Subcutaneous abdominal adipose tissue (tissue), 5 donors: ENCODE results near the gene ZNF320.
"Not testable (repeated sequence)": the region's sequence is repeated elsewhere in the genome, so short reads cannot be mapped to it uniquely, and the experiment has no call there.

Source experiments
- H3K27ac ChIP-seq: one replicate; pipeline ENCODE4 v1.7.0; 2013; ENCODE audit warnings: low read depth, mild to moderate bottlenecking, inconsistent platforms, low read length, moderate library complexity
- H3K27me3 ChIP-seq, 5 donors: one replicate each; pipeline ENCODE4 v1.7.0; 2013; ENCODE audit warnings: low read length in 5 of 5, inconsistent platforms in 1 of 5; ENCODE audit not compliant: control insufficient read depth in 5 of 5, insufficient read depth in 4 of 5
- H3K36me3 ChIP-seq, 5 donors: one replicate each; pipeline ENCODE4 v1.7.0; 2013; ENCODE audit warnings: low read length in 5 of 5; ENCODE audit not compliant: control insufficient read depth in 5 of 5, insufficient read depth in 5 of 5
- H3K4me1 ChIP-seq, 5 donors: one replicate each; pipeline ENCODE4 v1.7.0; 2013; ENCODE audit warnings: low read length in 5 of 5, mild to moderate bottlenecking in 3 of 5, moderate library complexity in 1 of 5; ENCODE audit not compliant: control insufficient read depth in 5 of 5, insufficient read depth in 5 of 5
- H3K4me3 ChIP-seq, 5 donors: one replicate each; pipeline ENCODE4 v1.7.0; 2013; ENCODE audit warnings: low read length in 5 of 5, low read depth in 1 of 5
- H3K9ac ChIP-seq, 5 donors: one replicate each; pipeline ENCODE4 v1.7.0; 2013; ENCODE audit warnings: low read length in 5 of 5, mild to moderate bottlenecking in 4 of 5, moderate library complexity in 3 of 5
- H3K9me3 ChIP-seq, 5 donors: one replicate each; pipeline ENCODE4 v1.7.0; 2013; ENCODE audit warnings: low read length in 5 of 5; ENCODE audit not compliant: control insufficient read depth in 5 of 5
- donor health status: healthy.
- donor health status: healthy.
- donor health status: healthy.
- donor health status: healthy.
- donor health status: healthy.

ZNF320 gene

GRCh38 chr19:52941941-52942385 lies 44.5 kb upstream of the ZNF320 start:
- peak overlapping the region; percentile 56 to 92 (median 82) for H3K9ac ChIP-seq
- H3K9me3 ChIP-seq = peaks cover 0 to 11% (median 4%) of the 10 kb centered on the region in 5 donors
- peaks cover 0 to 5% (median 0%) of the 10 kb centered on the region in 5 donors for H3K36me3 ChIP-seq
- peaks cover 0 to 22% (median 18%) of the 10 kb centered on the region in 5 donors for H3K4me1 ChIP-seq
- no peaks in the 10 kb centered on the region for H3K27me3 ChIP-seq
- peak overlapping the region; percentile 81 to 94 (median 87) for H3K4me3 ChIP-seq
- peak overlapping the region; percentile 69 for H3K27ac ChIP-seq

DNA sequence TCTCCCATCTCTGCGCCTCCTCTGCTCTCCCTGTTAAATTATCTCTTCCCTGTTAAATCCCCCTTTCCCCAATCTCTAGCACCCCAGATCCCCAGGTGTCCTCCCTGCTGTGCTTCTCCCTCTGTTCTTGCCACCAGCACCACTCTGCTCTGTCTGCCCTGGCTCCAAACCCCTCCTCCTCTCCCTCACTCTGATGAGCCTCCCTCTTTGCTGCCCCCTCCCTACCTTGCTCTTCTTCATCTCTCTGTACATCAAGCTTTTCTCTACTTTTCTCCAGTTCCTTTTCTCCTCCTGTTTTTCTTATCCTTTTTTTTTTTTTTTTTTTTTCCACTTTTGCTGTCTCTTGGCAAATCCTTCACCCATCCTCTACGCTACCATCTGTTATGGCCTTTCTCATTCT lies 44.1 kb upstream of the ZNF320 start:
- peak overlapping the region; percentile 69 for H3K27ac ChIP-seq
- peaks cover 0 to 22% (median 18%) of the 10 kb centered on the region in 5 donors for H3K4me1 ChIP-seq
- H3K36me3 ChIP-seq, H3K9me3 ChIP-seq, H3K27me3 ChIP-seq: not testable (repeated sequence)
- peak overlapping the region in 1 of 5 donors; percentile 84 for H3K9ac ChIP-seq
- H3K4me3 ChIP-seq = peak overlapping the region; percentile 81 to 94 (median 87)

GRCh38 chr19:52940905-52941304 lies 43.5 kb upstream of the ZNF320 start:
- not testable (repeated sequence) for H3K9ac ChIP-seq, H3K9me3 ChIP-seq, H3K4me3 ChIP-seq, H3K27me3 ChIP-seq, H3K27ac ChIP-seq, H3K36me3 ChIP-seq
- H3K4me1 ChIP-seq = peaks cover 0 to 22% (median 18%) of the 10 kb centered on the region in 5 donors

DNA sequence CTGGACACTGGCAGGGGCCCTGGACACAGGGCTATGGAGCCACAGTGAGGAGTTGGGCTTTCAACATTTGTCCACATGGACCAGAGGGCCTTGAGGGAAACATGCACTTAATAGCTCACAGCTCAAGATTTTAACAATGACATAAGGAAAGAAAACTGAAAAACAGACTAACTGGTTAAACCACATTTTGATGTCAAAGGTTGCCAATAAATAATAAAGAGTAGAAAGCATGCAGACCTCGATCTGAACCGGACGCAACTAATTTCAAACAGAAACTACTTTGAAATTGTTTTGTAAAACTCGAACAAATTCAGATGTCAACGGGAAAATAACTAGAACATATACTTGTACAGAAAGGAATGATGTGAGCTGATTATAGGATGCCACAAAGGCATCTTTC lies 41.3 kb upstream of the ZNF320 start:
- H3K36me3 ChIP-seq = peaks cover 0 to 7% (median 0%) of the 10 kb centered on the region in 5 donors
- no peak overlapping the region for H3K9ac ChIP-seq
- H3K4me3 ChIP-seq = no peak overlapping the region
- H3K4me1 ChIP-seq = peaks cover 0 to 22% (median 16%) of the 10 kb centered on the region in 5 donors
- no peaks in the 10 kb centered on the region for H3K9me3 ChIP-seq
- H3K27me3 ChIP-seq = no peaks in the 10 kb centered on the region
- no peak overlapping the region for H3K27ac ChIP-seq

DNA sequence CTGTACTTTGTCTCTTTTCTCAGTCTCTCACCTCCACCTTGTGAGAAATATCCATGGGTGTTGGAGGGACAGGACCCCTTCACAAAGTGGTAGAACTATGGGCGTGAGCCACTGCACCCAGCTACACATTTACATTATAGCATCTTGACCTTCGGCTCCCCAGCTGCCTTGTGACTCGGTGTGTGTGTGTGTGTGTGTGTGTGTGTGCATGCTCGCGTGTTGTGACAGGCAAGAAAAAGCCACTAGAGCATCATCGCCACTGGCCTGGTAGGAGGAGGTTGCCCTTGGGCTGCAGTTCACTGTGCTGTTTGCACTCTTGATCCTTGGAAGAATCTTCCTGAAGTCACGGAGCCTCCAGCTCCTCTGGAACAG lies 39.5 kb upstream of the ZNF320 start:
- no peak overlapping the region for H3K9ac ChIP-seq
- no peaks in the 10 kb centered on the region for H3K9me3 ChIP-seq
- H3K27ac ChIP-seq = no peak overlapping the region
- no peak overlapping the region for H3K4me3 ChIP-seq
- H3K36me3 ChIP-seq = peaks cover 0 to 7% (median 0%) of the 10 kb centered on the region in 5 donors
- no peaks in the 10 kb centered on the region for H3K27me3 ChIP-seq
- H3K4me1 ChIP-seq = peaks cover 0 to 13% (median 7%) of the 10 kb centered on the region in 5 donors

DNA sequence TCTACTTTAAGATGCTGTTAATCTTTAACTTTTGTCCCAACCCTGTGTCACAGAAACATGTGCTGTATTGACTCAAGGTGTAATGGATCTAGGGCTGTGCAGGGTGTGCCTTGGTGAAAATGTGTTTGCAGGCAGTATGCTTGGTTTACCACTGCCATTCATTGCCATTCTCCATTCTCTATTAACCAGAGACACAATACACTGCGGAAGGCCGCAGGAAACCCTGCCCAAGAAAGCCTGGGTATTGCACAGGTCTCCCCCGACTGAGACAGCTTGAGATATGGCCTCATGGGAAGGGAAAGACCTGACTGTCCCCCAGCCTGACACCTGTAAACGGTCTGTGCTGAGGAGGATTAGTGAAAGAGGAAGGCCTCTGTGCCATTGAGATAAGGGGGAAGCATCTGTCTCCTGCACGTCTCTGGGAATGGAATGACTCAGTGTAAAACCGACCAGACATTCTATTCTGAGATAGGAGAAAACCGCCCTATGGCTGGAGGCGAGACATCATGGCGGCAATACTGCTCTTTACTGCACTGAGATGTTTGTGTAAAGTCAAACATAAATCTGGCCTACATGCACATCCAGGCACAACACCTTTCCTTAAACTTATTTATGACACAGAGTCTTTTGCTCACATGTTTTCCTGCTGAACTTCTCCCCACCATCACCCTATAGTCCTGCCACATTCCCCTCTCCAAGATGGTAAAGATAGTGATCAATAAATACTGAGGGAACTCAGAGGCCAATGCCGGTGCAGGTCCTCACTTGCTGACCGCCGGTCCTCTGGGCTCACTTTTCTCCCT lies 38.9 kb upstream of the ZNF320 start:
- Histone ChIP-seq H3K4me1 (peaks cover 0 to 7% (median under 1%) of the 10 kb centered on the region in 5 donors), H3K27ac (no peak overlapping the region)

DNA sequence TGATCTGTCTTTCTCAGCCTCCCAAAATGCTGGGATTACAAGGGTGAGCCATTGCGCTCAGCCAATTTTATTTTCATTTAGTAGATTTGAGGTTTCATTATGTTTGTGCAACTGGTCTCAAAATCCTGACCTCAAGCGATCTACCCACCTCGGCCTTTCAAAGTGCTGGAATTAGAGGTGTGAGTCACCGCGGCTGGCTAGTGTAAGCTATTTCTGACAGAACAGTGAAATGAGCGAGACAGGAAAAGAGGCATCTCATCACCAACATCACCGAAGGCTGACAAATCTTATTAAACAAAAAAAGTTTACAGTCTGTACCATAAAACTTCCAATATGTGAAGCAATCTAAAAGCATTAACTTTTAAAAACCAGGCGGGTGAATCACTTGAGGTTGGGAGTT lies 38.0 kb upstream of the ZNF320 start:
- H3K4me3 ChIP-seq = no peak overlapping the region
- H3K27ac ChIP-seq = no peak overlapping the region
- no peaks in the 10 kb centered on the region for H3K27me3 ChIP-seq
- H3K9ac ChIP-seq = no peak overlapping the region
- H3K36me3 ChIP-seq = peaks cover 0 to 7% (median 0%) of the 10 kb centered on the region in 5 donors
- no peaks in the 10 kb centered on the region for H3K9me3 ChIP-seq
- peaks cover 0 to 6% (median 0%) of the 10 kb centered on the region in 5 donors for H3K4me1 ChIP-seq

More for the DNA sequence above, 38.9 kb upstream of the ZNF320 start:
- Histone ChIP-seq H3K36me3 (peaks cover 0 to 7% (median 0%) of the 10 kb centered on the region in 5 donors), H3K4me3 (no peak overlapping the region), H3K9ac (no peak overlapping the region), H3K9me3 (no peaks in the 10 kb centered on the region), H3K27me3 (no peaks in the 10 kb centered on the region)

GRCh38 chr19:52924641-52925040 lies 27.2 kb upstream of the ZNF320 start:
- H3K27ac ChIP-seq, H3K27me3 ChIP-seq, H3K9me3 ChIP-seq, H3K9ac ChIP-seq, H3K4me3 ChIP-seq: not testable (repeated sequence)
- peaks cover 1 to 20% (median 18%) of the 10 kb centered on the region in 5 donors for H3K4me1 ChIP-seq
- H3K36me3 ChIP-seq = peaks cover 6 to 11% (median 7%) of the 10 kb centered on the region in 5 donors

DNA sequence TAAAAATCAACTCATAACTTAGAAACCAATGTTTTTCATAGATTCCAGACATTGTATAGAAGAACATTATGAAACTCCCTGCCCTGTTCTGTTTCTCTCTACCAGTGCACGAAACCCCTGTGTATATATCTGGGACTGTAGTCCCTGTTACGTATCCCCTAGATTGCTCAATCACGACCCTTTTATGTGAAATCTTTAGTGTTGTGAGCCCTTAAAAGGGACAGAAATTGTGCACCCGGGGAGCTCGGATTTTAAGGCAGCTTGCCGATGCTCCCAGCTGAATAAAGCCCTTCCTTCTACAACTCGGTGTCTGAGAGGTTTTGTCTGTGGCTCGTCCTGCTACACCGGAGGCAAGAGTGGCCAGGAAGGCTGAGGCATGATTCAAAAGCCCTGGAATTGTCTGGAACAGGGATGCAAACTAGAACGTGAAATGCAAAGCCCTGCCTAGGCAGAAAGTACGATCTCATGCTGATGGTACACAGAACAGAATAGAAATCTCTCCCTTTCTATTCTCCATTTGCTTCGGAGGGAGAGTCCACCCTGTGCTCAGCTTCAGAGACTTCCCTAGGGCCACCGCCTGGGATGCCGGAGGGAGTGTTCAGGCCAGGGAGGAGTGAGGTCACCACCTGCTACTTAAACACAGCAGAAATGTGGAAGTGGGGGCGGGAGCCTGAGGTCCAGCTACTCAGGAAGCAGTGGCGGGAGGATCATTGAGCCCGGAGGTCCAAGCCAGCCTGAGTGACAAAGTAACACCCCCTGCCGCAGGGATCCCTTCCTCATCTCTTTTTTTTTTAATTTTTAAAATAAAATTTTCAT lies 26.6 kb upstream of the ZNF320 start:
- Histone ChIP-seq H3K36me3 (peaks cover 6 to 10% (median 7%) of the 10 kb centered on the region in 5 donors), H3K4me1 (peaks cover 1 to 20% (median 18%) of the 10 kb centered on the region in 5 donors), H3K9ac (peak overlapping the region; percentile 4 to 93 (median 48)), H3K4me3 (peak overlapping the region; percentile 60 to 96 (median 89)), H3K27me3 (no peaks in the 10 kb centered on the region), H3K9me3 (no peaks in the 10 kb centered on the region), H3K27ac (peak overlapping the region; percentile 81)
